GM12892 (cell line): ENCODE results near the gene ANXA4.

Source experiments
- DNase-seq: peaks from one replicate; pipeline ENCODE4 v3.0.0; 2011; ENCODE audit not compliant: insufficient read length
- FAIRE-seq: peaks from 2 replicates; lab custom pipeline; 2011; peaks lifted over from hg19 to GRCh38; lab: Jason Lieb, UNC
- POLR2A ChIP-seq: IDR thresholded peaks from 2 replicates; pipeline ENCODE4 v1.6.1; 2011; ENCODE audit warnings: low read depth, low read length, control low read depth
- POLR2AphosphoS5 ChIP-seq: IDR thresholded peaks from 2 replicates; pipeline ENCODE4 v1.6.1; 2011; ENCODE audit warnings: low read depth, low read length, control low read depth
- TAF1 ChIP-seq: IDR thresholded peaks from 2 replicates; pipeline ENCODE4 v1.6.1; 2011; ENCODE audit warnings: low read depth, mild to moderate bottlenecking, control low read depth, low read length, borderline replicate concordance

Gene ANXA4

GRCh38 chr2:69709290-69709689 is 32.6 kb upstream of the ANXA4 start:
- TF ChIP-seq TAF1: no peak
- no peak for TF ChIP-seq POLR2AphosphoS5
- TF ChIP-seq POLR2A: no peak
- DNase-seq (no peak), FAIRE-seq (no peak)

GRCh38 chr2:69711971-69712370 is 30.0 kb upstream of the ANXA4 start:
- TF ChIP-seq POLR2AphosphoS5: no peak
- TF ChIP-seq POLR2A: no peak
- TF ChIP-seq TAF1: no peak
- FAIRE-seq (no peak), DNase-seq (no peak)

GRCh38 chr2:69714024-69714423 is 27.9 kb upstream of the ANXA4 start:
- FAIRE-seq: no peak
- TF ChIP-seq TAF1: no peak
- no peak for TF ChIP-seq POLR2A
- TF ChIP-seq POLR2AphosphoS5: no peak
- no peak for DNase-seq

GRCh38 chr2:69714539-69715220 is 27.3 kb upstream of the ANXA4 start:
- peak; percentile 36 for DNase-seq
- FAIRE-seq: peak; percentile 90

GRCh38 chr2:69715964-69716363 is 26.0 kb upstream of the ANXA4 start:
- DNase-seq (no peak), FAIRE-seq (no peak)
- no peak for TF ChIP-seq TAF1
- TF ChIP-seq POLR2AphosphoS5: no peak
- no peak for TF ChIP-seq POLR2A

- DNase-seq: no peak
- FAIRE-seq: no peak
- TF ChIP-seq POLR2AphosphoS5: no peak
- TF ChIP-seq TAF1: no peak
- TF ChIP-seq POLR2A: no peak
These were observed 25.3 kb upstream of the ANXA4 start for GRCh38 chr2:69716555-69717120.

- TF ChIP-seq TAF1: no peak
- TF ChIP-seq POLR2AphosphoS5: no peak
- no peak for TF ChIP-seq POLR2A
- DNase-seq (no peak), FAIRE-seq (no peak)
These were observed 24.7 kb upstream of the ANXA4 start for GRCh38 chr2:69717186-69717585.

GRCh38 chr2:69717861-69718273 is 24.1 kb upstream of the ANXA4 start:
- TF ChIP-seq TAF1 (no peak), POLR2AphosphoS5 (no peak), POLR2A (no peak)
- DNase-seq: no peak
- FAIRE-seq: no peak

GRCh38 chr2:69718338-69718965 is 23.5 kb upstream of the ANXA4 start:
- DNase-seq (no peak), FAIRE-seq (no peak)

GRCh38 chr2:69720404-69720803 is 21.5 kb upstream of the ANXA4 start:
- DNase-seq: no peak
- TF ChIP-seq TAF1: no peak
- no peak for TF ChIP-seq POLR2A
- no peak for TF ChIP-seq POLR2AphosphoS5
- FAIRE-seq: no peak

More at GRCh38 chr2:69718338-69718965, 23.5 kb upstream of the ANXA4 start:
- no peak for TF ChIP-seq POLR2A
- TF ChIP-seq POLR2AphosphoS5: no peak

GRCh38 chr2:69721022-69721421 is 20.9 kb upstream of the ANXA4 start:
- TF ChIP-seq POLR2AphosphoS5: no peak
- no peak for TF ChIP-seq TAF1
- no peak for TF ChIP-seq POLR2A
- FAIRE-seq (no peak), DNase-seq (no peak)

GRCh38 chr2:69723791-69724190 is 18.1 kb upstream of the ANXA4 start:
- no peak for DNase-seq
- FAIRE-seq: no peak
- no peak for TF ChIP-seq POLR2AphosphoS5
- no peak for TF ChIP-seq POLR2A
- TF ChIP-seq TAF1: no peak
